HEK293T (cell line): ENCODE measurements around the gene ARAP1.

Experiments
- CTCF ChIA-PET: fragments of 350-600 bp; formaldehyde crosslinking; extraction: SDS; loops from one replicate; lab custom pipeline; 2021; ENCODE audit warnings: antibody characterized with exemption, inconsistent platforms; lab: Yijun Ruan, JAX
- POLR2A ChIA-PET: fragments of 350-600 bp; formaldehyde crosslinking; extraction: SDS; loops from one replicate; lab custom pipeline; 2020; ENCODE audit warnings: antibody characterized with exemption, inconsistent platforms; lab: Yijun Ruan, JAX
- DNase-seq: peaks from one replicate; pipeline ENCODE4 v3.0.0; 2012; ENCODE audit warnings: mixed read lengths; ENCODE audit errors: extremely low spot score
- ARNT ChIP-seq: fragments of 450-650 bp; IDR thresholded peaks from 2 replicates; pipeline ENCODE4 v1.6.1; 2017; ENCODE audit warnings: mild to moderate bottlenecking
- BHLHE40 ChIP-seq: fragments of 450-650 bp; IDR thresholded peaks from 2 replicates; pipeline ENCODE4 v1.6.1; 2016; ENCODE audit warnings: mild to moderate bottlenecking, moderate library complexity, borderline replicate concordance
- CTBP1 ChIP-seq: fragments of 450-650 bp; IDR thresholded peaks from 2 replicates; pipeline ENCODE4 v1.6.1; 2016; ENCODE audit warnings: borderline replicate concordance
- ELF4 ChIP-seq: fragments of 450-650 bp; IDR thresholded peaks from 2 replicates; pipeline ENCODE4 v1.6.1; 2017; ENCODE audit warnings: antibody characterized with exemption
- FOXA1 ChIP-seq: fragments of 450-650 bp; IDR thresholded peaks from 2 replicates; pipeline ENCODE4 v1.6.1; 2016; ENCODE audit warnings: mild to moderate bottlenecking
- FOXK2 ChIP-seq: fragments of 450-650 bp; IDR thresholded peaks from 2 replicates; pipeline ENCODE4 v1.6.1; 2016; ENCODE audit warnings: mild to moderate bottlenecking
- FOXM1 ChIP-seq: fragments of 450-650 bp; IDR thresholded peaks from 2 replicates; pipeline ENCODE4 v1.6.1; 2017; ENCODE audit warnings: mild to moderate bottlenecking, borderline replicate concordance
- HDGF ChIP-seq: fragments of 450-650 bp; IDR thresholded peaks from 2 replicates; pipeline ENCODE4 v1.6.1; 2017; ENCODE audit warnings: antibody characterized with exemption, borderline replicate concordance
- L3MBTL2 ChIP-seq: fragments of 450-650 bp; conservative IDR thresholded peaks from 2 replicates; pipeline ENCODE4 v1.6.1; 2016; ENCODE audit warnings: mild to moderate bottlenecking
- LEF1 ChIP-seq: fragments of 450-650 bp; IDR thresholded peaks from 2 replicates; pipeline ENCODE4 v1.6.1; 2017; ENCODE audit warnings: mild to moderate bottlenecking, borderline replicate concordance
- NFRKB ChIP-seq: fragments of 450-650 bp; IDR thresholded peaks from 2 replicates; pipeline ENCODE4 v1.6.1; 2016; ENCODE audit warnings: mild to moderate bottlenecking, moderate library complexity
- PKNOX1 ChIP-seq: fragments of 450-650 bp; IDR thresholded peaks from 2 replicates; pipeline ENCODE4 v1.6.1; 2016
- SP1 ChIP-seq: fragments of 450-650 bp; IDR thresholded peaks from 2 replicates; pipeline ENCODE4 v1.6.1; 2017
- SUZ12 ChIP-seq: fragments of 450-650 bp; IDR thresholded peaks from 2 replicates; pipeline ENCODE4 v1.6.1; 2016; ENCODE audit warnings: mild to moderate bottlenecking
- TARDBP ChIP-seq: fragments of 450-650 bp; IDR thresholded peaks from 2 replicates; pipeline ENCODE4 v1.6.1; 2016
- ZNF384 ChIP-seq: fragments of 450-650 bp; IDR thresholded peaks from 2 replicates; pipeline ENCODE4 v1.6.1; 2016

The ARAP1 gene

DNA sequence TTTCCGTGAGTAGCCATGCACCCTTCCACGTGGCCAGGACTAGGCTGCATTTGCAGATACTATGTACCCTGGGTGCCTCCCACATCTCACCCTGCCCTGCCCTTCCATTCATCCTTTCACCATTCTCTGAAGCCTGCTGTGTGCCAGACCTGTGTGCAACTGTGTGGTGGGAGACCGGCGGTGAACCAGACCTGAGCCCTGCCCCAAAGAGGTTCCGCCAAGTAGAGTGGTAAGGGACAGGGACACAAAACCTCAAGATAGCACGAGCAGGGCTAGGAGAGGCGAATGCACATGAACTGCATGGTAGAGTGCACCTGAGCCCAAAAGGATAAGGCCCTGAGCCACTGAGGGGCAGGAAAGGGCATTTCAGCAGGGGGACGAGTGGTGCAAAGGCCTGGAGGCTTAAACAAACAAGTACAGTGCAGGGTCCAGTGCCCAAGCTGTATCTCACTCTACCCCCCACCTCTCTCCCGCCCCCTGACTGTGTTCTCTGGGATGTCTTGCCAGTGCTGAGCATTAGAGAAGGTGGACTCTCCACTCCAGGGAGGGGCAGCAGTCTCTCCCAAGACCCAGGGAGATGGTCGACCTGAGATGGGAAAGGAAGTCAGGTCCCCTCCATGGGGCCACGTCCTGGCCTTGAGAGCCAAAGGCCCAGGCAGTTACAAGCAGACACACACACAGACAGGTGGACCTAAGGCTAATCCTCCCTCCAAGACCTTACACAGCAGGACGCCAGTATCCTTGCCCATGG lies 14.1 kb upstream of the ARAP1 start:
- POLR2A ChIA-PET: no interaction called here
- no peak for DNase-seq
- TF ChIP-seq ZNF384 (no peak), BHLHE40 (no peak), NFRKB (no peak), SUZ12 (no peak), L3MBTL2 (no peak), PKNOX1 (no peak), ARNT (no peak), CTBP1 (no peak), HDGF (no peak), FOXK2 (no peak), LEF1 (no peak), ELF4 (no peak), FOXM1 (no peak), TARDBP (no peak), FOXA1 (no peak)
- CTCF ChIA-PET: interaction anchor here (0.5 to 1.0 kb wide), 3 partner anchors 13 to 368 kb away, joined by 3 read pairs; no protein-coding TSS in a partner anchor

DNA sequence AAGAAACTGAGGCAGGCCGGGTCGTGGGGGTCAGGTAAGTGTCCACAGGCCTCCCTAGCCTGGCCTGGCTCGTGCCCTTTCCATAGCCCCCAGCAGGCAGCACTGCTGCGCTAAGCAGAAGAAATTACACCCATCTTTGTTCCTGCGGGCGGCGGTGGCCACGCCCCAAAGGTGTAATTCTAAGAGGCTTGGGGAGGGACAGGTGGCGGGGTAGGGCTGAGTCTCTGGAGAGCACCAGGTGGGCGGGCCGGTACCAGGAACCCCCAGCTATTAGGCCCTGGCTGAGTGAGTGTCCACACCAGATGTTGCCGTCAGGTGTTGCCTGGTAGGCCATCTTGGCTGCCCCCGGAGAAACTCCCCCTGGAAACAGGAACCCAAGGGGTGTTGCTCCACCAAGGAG lies 12.3 kb upstream of the ARAP1 start:
- TF ChIP-seq SP1 (no peak), ELF4 (no peak), CTBP1 (no peak), SUZ12 (no peak), FOXM1 (no peak), BHLHE40 (no peak), ARNT (no peak), FOXK2 (no peak), L3MBTL2 (no peak), NFRKB (no peak), ZNF384 (no peak), HDGF (no peak), TARDBP (no peak), LEF1 (no peak), PKNOX1 (no peak), FOXA1 (no peak)
- DNase-seq: no peak
- POLR2A ChIA-PET: no interaction called here

GRCh38 chr11:72763823-72764222 lies 11.6 kb upstream of the ARAP1 start:
- TF ChIP-seq PKNOX1: no peak
- TF ChIP-seq FOXA1: no peak
- no peak for TF ChIP-seq CTBP1
- TF ChIP-seq ARNT: no peak
- no peak for TF ChIP-seq SP1
- TF ChIP-seq L3MBTL2: no peak
- TF ChIP-seq SUZ12: no peak
- no peak for TF ChIP-seq TARDBP
- TF ChIP-seq ELF4: no peak
- no peak for TF ChIP-seq BHLHE40
- no peak for DNase-seq
- CTCF ChIA-PET: no interaction called here
- POLR2A ChIA-PET: no interaction called here

More for the DNA sequence above, 12.3 kb upstream of the ARAP1 start:
- CTCF ChIA-PET: no interaction called here

- TF ChIP-seq FOXM1: no peak
- TF ChIP-seq HDGF: no peak
- no peak for TF ChIP-seq L3MBTL2
- no peak for TF ChIP-seq PKNOX1
- no peak for TF ChIP-seq ELF4
- CTCF ChIA-PET: no interaction called here
- DNase-seq: no peak
- POLR2A ChIA-PET: no interaction called here
Observed at GRCh38 chr11:72762641-72763304, 10.6 kb upstream of the ARAP1 start.

- DNase-seq: no peak
- ChIA-PET CTCF (no interaction called here), POLR2A (interaction anchor here (1.2 to 1.5 kb wide), 2 partner anchors 26 to 33 kb away, joined by 3 to 4 read pairs; partner anchors contain the start of gene STARD10)
- TF ChIP-seq ELF4: no peak
- TF ChIP-seq FOXA1: no peak
- no peak for TF ChIP-seq CTBP1
- no peak for TF ChIP-seq BHLHE40
- TF ChIP-seq SUZ12: no peak
- no peak for TF ChIP-seq PKNOX1
- TF ChIP-seq FOXM1: no peak
- TF ChIP-seq L3MBTL2: no peak
- TF ChIP-seq TARDBP: no peak
- TF ChIP-seq HDGF: no peak
- TF ChIP-seq FOXK2: no peak
- TF ChIP-seq ARNT: no peak
Observed at GRCh38 chr11:72760539-72761405, 8.6 kb upstream of the ARAP1 start.
